ENCODE measurements around the gene CCL7. TPM values are rescaled to one million over a fixed set of nuclear protein-coding genes. Genes with fewer than 3 reads are reported as not detected.

CCL7 gene
- total RNA-seq, 1 donor from 2014 or later: not detected

DNA sequence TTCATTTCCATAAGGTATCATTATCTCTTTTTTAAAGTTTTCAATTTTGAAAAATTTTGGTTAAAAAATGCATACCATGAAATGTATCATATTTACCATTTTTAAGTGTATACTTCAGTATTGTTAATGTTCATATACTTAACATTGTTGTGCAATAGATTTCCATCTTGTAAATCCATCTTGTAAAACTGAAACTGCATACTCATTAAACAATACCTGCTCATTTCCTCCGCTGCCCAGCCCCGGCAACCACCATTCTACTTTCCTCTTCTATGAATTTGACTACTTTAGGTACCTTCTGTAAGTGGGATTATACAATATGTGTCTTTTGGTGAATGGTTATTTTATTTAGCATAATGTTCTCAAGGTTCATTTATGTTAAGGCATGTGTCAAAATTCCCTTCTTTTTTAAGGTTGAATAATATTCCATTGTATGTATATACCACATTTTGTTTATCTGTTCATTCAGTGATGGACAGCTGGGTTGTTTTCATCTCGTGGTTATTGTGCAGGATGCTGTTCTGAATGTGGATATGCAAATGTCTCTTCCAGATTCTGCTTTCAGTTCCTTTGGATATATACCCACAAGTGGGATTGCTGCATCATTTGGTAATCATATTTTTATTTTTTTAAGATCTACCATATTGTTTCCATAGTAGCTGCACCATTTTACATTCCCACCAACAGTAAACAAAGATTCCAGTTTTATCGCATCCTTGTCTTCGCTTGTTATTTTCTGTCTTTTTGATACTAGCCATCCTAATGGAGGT is 8.3 kb upstream of the CCL7 start:
- Histone ChIP-seq H3K27ac (replicated peaks) (no peak overlapping the region), H3K4me3 (no peak overlapping the region), H3K4me1 (peaks cover 5% of the 10 kb centered on the region), H3K27me3 (ENCODE audit: low read depth) (no peaks in the 10 kb centered on the region), H3K9me3 (replicated peaks) (no peaks in the 10 kb centered on the region), H3K36me3 (peaks cover 4% of the 10 kb centered on the region)
- intact Hi-C loops (cut with micrococcal nuclease): no loop called here
- DNase-seq: no peak
- TF ChIP-seq CTCF (IDR thresholded peaks at IDR 0.05; ENCODE audit: borderline replicate concordance): no peak

GRCh38 chr17:34265711-34266110 is 4.3 kb upstream of the CCL7 start:
- H3K36me3 ChIP-seq: no peaks in the 10 kb centered on the region
- H3K27ac ChIP-seq (replicated peaks): no peak overlapping the region
- DNase-seq: no peak
- no peak overlapping the region for H3K4me3 ChIP-seq
- no peak for TF ChIP-seq CTCF (IDR thresholded peaks at IDR 0.05; ENCODE audit: borderline replicate concordance)
- no peaks in the 10 kb centered on the region for H3K9me3 ChIP-seq (replicated peaks)
- no peaks in the 10 kb centered on the region for H3K27me3 ChIP-seq (ENCODE audit: low read depth)
- H3K4me1 ChIP-seq: no peaks in the 10 kb centered on the region
- intact Hi-C loops (cut with micrococcal nuclease): no loop called here

DNA sequence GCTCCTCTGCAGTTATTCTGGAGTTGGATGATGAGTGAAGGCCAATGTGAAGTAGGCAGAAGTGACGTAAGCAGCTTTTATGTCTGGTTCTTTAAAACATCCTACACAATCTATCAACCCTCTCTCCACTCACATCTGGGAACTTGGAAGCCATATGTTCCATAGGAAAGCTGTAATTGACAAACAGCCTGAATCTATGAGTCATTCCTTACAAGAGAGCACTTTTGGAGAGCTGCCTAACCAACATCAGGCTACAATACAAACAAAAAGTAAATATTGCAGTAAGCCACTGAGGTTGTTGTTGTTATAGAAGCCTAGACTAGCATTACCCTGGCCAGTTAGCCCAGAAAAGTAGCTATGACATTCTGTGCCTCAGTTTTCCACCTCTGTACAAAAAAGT is 5.9 kb downstream of the CCL7 start:
- intact Hi-C loops (cut with micrococcal nuclease): no loop called here
- no peaks in the 10 kb centered on the region for H3K27me3 ChIP-seq (ENCODE audit: low read depth)
- no peaks in the 10 kb centered on the region for H3K4me1 ChIP-seq
- no peak for DNase-seq
- H3K36me3 ChIP-seq: no peaks in the 10 kb centered on the region
- no peak for TF ChIP-seq CTCF (IDR thresholded peaks at IDR 0.05; ENCODE audit: borderline replicate concordance)
- no peak overlapping the region for H3K27ac ChIP-seq (replicated peaks)
- H3K9me3 ChIP-seq (replicated peaks): no peaks in the 10 kb centered on the region
- no peak overlapping the region for H3K4me3 ChIP-seq

DNA sequence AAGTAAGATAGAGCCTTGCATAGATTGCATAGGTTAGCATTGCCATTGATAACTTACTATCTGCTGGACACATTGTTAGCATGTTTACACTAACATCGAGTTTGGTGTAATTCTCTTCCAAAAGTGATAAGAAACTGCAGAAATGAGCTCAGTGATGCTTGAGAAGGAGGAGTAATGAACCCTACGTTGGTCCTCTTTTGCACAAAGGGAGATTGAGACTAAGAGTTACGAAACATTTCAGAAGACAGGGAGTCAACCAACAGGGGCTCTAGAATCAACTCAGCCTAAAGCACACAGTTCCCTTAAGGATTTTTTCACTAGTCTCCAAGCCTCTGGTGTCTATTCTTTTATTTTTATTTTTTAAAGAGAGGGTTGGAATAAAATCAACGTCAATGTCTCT is 6.8 kb downstream of the CCL7 start:
- DNase-seq: no peak
- Histone ChIP-seq H3K27me3 (ENCODE audit: low read depth) (no peaks in the 10 kb centered on the region), H3K4me1 (no peaks in the 10 kb centered on the region), H3K36me3 (no peaks in the 10 kb centered on the region), H3K9me3 (replicated peaks) (no peaks in the 10 kb centered on the region), H3K27ac (replicated peaks) (no peak overlapping the region), H3K4me3 (no peak overlapping the region)
- TF ChIP-seq CTCF (IDR thresholded peaks at IDR 0.05; ENCODE audit: borderline replicate concordance): no peak
- intact Hi-C loops (cut with micrococcal nuclease): no loop called here

DNA sequence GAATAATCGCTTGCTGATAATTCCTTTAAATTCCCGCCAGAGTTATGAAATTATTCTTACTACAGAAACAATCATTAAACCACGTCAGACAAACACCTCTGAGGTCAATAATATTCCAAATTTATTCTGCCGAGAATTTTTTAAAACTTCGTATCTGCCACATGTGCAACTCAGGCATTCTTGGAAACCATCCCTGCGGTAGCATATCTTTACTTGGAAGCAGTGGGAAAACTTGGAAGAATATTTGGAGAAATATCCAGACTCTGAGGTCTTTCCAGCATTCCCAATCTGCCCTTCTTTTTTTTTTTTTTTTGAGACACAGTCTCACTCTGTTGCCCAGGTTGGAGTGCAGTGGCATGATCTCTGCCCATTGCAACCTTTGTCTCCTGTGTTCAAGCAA is 13.6 kb downstream of the CCL7 start:
- no peak for TF ChIP-seq CTCF (IDR thresholded peaks at IDR 0.05; ENCODE audit: borderline replicate concordance)
- Histone ChIP-seq H3K36me3 (no peaks in the 10 kb centered on the region), H3K27me3 (ENCODE audit: low read depth) (no peaks in the 10 kb centered on the region), H3K4me3 (no peak overlapping the region), H3K9me3 (replicated peaks) (no peaks in the 10 kb centered on the region), H3K4me1 (peaks cover 13% of the 10 kb centered on the region), H3K27ac (replicated peaks) (peak overlapping the region; percentile 63)
- intact Hi-C loops (cut with micrococcal nuclease): no loop called here
- no peak for DNase-seq
